HG02571 (cell line): ENCODE measurements around the gene CKS1B.
A peak's percentile ranks its signal among the peaks of the same experiment; 100 is the strongest.

Experiments
- ATAC-seq: cut with Tn5 transposase; IDR thresholded peaks from one replicate; pipeline ENCODE4 v1.9.1; 2021; ENCODE audit warnings: mild to moderate bottlenecking, moderate library complexity; ENCODE audit not compliant: unreplicated experiment

CKS1B gene

GRCh38 chr1:154974102-154974807 is at the start of gene CKS1B:
TSS of gene CKS1B (plus strand) at chr1:154974681. CDS start at chr1:154974746, 65 bp downstream.
- ATAC-seq: peak; percentile 70

- ATAC-seq: no peak
These were observed 48.9 kb upstream of the CKS1B start for GRCh38 chr1:154925335-154926170.

- ATAC-seq: no peak
These were observed 48.3 kb upstream of the CKS1B start for GRCh38 chr1:154926201-154926600.

DNA sequence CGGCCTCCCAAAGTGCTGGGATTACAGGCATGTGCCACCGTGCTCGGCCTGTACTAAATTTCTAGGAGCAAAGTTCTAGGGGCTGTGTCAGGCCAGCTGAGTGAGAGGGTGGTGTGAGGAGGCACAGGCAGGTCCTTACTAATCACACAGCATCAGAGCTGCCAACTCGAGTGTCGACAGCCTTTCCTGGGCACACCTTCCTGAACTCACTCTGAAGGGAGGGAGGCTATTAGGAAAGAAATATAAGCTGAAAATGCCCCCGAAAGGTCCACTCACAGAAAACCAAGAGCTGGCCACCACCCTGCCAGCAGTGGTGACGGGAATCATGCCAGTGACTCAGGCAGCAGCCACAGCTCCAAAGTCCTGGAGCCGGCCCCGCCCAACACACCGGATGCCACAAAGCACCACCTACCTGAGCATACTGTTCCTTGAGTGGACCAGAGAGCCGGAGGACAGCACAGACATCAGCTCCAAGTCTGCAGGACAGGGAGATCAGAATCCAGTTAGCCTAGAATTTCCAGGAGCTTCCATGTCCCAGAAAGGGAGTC is 42.5 kb upstream of the CKS1B start:
- no peak for ATAC-seq

- ATAC-seq: no peak
These were observed 40.0 kb upstream of the CKS1B start for GRCh38 chr1:154934358-154934948.

- ATAC-seq: no peak
These were observed 38.5 kb upstream of the CKS1B start for GRCh38 chr1:154935749-154936554.

- peak; percentile 67 for ATAC-seq
These were observed 37.9 kb upstream of the CKS1B start, which contains the start of gene PMVK for GRCh38 chr1:154936555-154937084. TSS of gene PMVK (minus strand) at chr1:154936719. CDS start at chr1:154936685, 34 bp downstream.

- ATAC-seq: peak; percentile 48
These were observed 37.1 kb upstream of the CKS1B start for GRCh38 chr1:154937085-154937987.

DNA sequence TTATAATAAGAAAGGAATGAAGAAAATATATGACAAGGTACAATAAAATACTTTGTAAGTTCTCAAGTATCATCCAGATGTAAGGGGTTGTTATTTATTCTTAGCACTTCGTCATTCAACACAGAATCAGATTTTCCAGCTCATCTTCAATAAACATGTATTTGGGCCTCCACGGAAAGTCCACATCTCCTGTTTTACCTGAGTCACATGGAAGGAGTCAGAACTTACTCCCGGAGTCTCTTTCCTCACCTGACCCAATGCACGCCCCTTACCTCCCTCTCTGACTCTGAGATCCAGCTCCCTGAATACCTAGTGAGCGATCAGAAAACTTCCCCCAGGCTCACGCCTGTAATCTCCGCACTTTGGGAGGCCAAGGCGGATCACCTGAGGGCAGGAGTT is 36.5 kb upstream of the CKS1B start:
- ATAC-seq: no peak

DNA sequence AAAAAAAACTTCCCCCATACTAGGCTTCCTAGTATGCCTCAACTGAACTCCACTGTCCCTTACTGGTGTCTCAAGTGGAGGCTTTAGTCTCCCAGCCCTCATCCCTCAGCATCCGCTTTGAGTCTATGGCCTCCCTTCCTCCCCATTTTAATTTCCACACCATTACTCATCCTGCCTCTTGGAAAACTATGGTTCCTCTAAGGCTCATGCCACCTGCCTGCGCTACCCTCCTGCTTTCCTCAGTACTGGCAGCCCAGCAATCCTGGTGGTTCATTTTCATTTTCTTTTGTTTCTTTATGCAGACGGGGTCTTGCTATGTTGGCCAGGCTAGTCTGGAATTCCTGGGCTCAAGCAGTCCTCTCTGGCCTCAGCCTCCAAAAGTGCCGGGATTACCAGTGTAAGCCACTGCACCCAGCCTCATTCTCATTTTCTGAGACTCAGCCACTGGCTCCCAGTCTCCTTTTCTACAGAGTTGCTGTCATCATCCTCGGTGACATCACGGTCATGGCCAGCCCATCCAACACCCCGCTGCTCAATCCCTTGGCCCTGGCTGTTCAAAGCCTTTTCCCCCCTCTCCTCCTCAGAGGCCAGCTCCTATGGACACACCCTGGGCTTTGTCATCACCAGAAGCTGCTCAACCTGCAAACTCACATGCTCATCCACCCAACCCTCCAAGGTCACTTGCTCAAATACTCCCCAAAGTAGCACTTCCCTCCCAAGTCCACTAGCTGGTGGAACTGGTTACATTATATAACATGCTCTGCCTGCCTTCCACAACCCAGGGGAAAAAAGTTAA is 35.7 kb upstream of the CKS1B start:
- ATAC-seq: no peak

DNA sequence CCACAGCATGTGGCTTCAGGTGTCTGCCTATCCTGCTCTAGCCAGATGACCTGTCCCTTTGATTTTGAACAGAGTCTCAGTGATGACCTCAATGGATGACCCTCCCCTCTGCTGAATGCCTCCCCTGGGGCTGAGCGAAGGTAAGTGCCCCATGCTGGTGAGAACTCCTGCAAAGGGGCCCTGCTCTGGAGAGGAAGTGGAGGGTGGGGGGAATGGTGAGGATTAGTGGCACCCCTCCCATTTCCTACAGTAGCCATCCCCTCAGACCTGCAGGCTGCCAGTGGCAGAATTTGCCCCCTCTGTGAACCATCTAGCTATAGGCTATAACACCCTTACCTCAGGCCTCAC is 34.3 kb upstream of the CKS1B start:
- no peak for ATAC-seq

- ATAC-seq: no peak
These were observed 33.8 kb upstream of the CKS1B start for GRCh38 chr1:154940651-154941194.

GRCh38 chr1:154941333-154942013 is 33.0 kb upstream of the CKS1B start:
- ATAC-seq: no peak

DNA sequence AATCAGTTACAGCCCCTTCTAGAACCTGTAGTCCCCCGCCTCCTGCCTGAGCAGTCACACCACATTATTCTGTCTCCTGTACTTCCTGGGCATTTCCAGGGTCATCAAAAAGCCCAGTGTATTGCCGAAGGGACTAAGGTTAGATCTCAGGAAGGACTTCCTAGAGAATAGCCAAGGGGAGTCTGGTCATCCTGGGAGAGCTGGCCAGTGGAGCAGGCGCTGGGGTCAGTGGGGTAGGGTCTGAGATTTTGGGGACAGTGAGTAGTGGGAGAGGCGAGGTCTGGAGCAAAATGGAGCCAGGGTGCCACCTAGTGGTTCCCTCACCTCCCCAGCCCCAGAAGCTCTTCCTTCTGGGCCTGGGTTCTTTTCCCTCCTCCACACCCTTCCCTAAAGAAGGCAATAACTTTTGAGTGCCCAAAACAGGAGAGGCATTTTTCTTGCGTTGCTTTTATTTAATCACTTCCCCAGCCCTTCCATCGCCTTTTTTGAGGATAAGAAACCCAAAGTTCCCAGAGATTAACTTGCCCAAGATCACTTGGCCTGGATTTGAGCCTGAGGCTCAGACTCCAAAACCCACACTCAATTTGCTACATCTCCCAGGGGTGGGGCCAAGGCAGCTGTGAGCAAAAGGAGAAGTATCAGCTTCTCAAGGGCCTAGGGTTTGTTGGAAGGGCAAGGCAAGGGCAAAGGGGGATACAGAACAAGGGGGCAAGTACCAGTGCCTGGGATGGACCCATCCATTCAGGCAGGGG is 30.7 kb upstream of the CKS1B start:
- no peak for ATAC-seq

DNA sequence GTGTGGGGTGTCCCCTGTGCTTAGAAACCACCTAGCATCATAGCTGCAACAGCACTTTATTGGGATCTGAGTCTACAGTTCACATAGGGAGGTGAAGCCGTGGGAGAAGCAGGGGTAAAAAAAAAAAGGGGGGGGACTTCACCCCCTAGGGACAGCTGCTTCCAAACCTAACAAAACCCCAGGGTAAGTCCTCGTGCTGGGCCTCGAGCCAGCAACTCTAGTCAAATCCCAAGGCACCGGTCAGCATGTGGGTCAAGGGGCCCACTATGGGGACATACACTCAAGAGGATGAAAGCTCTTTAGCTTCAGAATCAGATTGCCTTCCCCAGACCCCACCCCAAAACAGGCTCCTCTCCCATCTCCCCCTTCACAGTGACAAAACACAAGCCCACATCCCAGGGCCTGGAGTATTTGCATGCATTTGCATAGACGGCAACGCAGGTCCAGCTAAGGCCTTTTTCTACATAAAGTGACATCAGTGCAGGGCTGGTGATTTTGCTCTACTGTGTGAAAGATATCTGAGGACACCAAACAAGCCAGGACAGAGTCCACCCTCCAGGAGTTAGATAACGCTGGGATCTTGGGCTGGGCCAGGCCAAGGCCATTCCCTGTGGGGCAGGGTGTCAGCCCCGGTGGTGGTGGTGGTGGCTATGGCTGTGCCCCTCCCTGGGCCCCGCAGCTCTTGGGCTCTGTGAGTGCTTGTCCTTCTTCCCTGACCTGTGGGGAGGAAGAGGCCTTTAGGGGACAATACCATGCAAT is 29.9 kb upstream of the CKS1B start:
- ATAC-seq: no peak
